HEK293 (cell line): ENCODE data around the gene OR2V2.

Experiments
- FEZF1 ChIP-seq: fragments of 450-650 bp; formaldehyde crosslinking; IDR thresholded peaks from 2 replicates; pipeline ENCODE4 v1.5.1; 2016; ENCODE audit warnings: missing biosample characterization, missing genetic modification characterization
- GFI1B ChIP-seq: fragments of 450-650 bp; formaldehyde crosslinking; IDR thresholded peaks from 2 replicates; pipeline ENCODE4 v1.5.1; 2016; ENCODE audit warnings: missing biosample characterization, missing genetic modification characterization
- GLI2 ChIP-seq: fragments of 450-650 bp; formaldehyde crosslinking; IDR thresholded peaks from 2 replicates; pipeline ENCODE4; 2017; ENCODE audit warnings: missing biosample characterization, missing genetic modification characterization, low read depth, borderline replicate concordance
- KLF10 ChIP-seq: fragments of 450-650 bp; IDR thresholded peaks from 2 replicates; pipeline ENCODE4 v1.5.1; 2018; ENCODE audit warnings: missing biosample characterization, mild to moderate bottlenecking, missing genetic modification characterization
- MZF1 ChIP-seq: fragments of 450-650 bp; formaldehyde crosslinking; IDR thresholded peaks from 2 replicates; pipeline ENCODE4 v1.5.1; 2017; ENCODE audit warnings: missing biosample characterization, missing genetic modification characterization, borderline replicate concordance
- OVOL3 ChIP-seq: fragments of 450-650 bp; formaldehyde crosslinking; IDR thresholded peaks from 2 replicates; pipeline ENCODE4 v1.5.1; 2016; ENCODE audit warnings: missing biosample characterization, missing genetic modification characterization
- SALL2 ChIP-seq: fragments of 450-650 bp; formaldehyde crosslinking; IDR thresholded peaks from 2 replicates; pipeline ENCODE4 v1.5.0; 2017; ENCODE audit warnings: missing biosample characterization, mild to moderate bottlenecking, missing genetic modification characterization, borderline replicate concordance
- SCRT2 ChIP-seq: fragments of 450-650 bp; formaldehyde crosslinking; IDR thresholded peaks from 2 replicates; pipeline ENCODE4 v1.5.1; 2016; ENCODE audit warnings: missing biosample characterization, missing genetic modification characterization
- SP3 ChIP-seq: fragments of 450-650 bp; formaldehyde crosslinking; IDR thresholded peaks from 2 replicates; pipeline ENCODE4 v1.5.1; 2016; ENCODE audit warnings: missing biosample characterization, missing genetic modification characterization
- YY1 ChIP-seq: fragments of 450-650 bp; formaldehyde crosslinking; IDR thresholded peaks from 2 replicates; pipeline ENCODE4 v1.5.1; 2018; ENCODE audit warnings: missing biosample characterization, missing genetic modification characterization
- ZBTB1 ChIP-seq: fragments of 450-650 bp; formaldehyde crosslinking; IDR thresholded peaks from 2 replicates; pipeline ENCODE4 v1.5.1; 2016; ENCODE audit warnings: missing biosample characterization, missing genetic modification characterization
- ZBTB8A ChIP-seq: fragments of 450-650 bp; formaldehyde crosslinking; IDR thresholded peaks from 2 replicates; pipeline ENCODE4 v1.5.1; 2016; ENCODE audit warnings: missing biosample characterization, missing genetic modification characterization
- ZEB2 ChIP-seq: fragments of 450-650 bp; formaldehyde crosslinking; IDR thresholded peaks from 2 replicates; pipeline ENCODE4 v1.5.1; 2016; ENCODE audit warnings: missing biosample characterization, missing genetic modification characterization
- ZFHX2 ChIP-seq: fragments of 450-650 bp; formaldehyde crosslinking; conservative IDR thresholded peaks from 2 replicates; pipeline ENCODE4 v1.5.1; 2016; ENCODE audit warnings: missing biosample characterization, missing genetic modification characterization
- ZNF155 ChIP-seq: fragments of 450-650 bp; formaldehyde crosslinking; IDR thresholded peaks from 2 replicates; pipeline ENCODE4 v1.5.1; 2016; ENCODE audit warnings: missing biosample characterization, missing genetic modification characterization
- ZNF221 ChIP-seq: fragments of 450-650 bp; formaldehyde crosslinking; IDR thresholded peaks from 2 replicates; pipeline ENCODE4 v1.5.1; 2017; ENCODE audit warnings: missing biosample characterization, missing genetic modification characterization, borderline replicate concordance
- ZNF23 ChIP-seq: fragments of 450-650 bp; formaldehyde crosslinking; IDR thresholded peaks from 2 replicates; pipeline ENCODE4 v1.5.1; 2016; ENCODE audit warnings: missing biosample characterization, missing genetic modification characterization, borderline replicate concordance
- ZNF24 ChIP-seq: fragments of 450-650 bp; formaldehyde crosslinking; IDR thresholded peaks from 2 replicates; pipeline ENCODE4 v1.5.1; 2016; ENCODE audit warnings: missing biosample characterization, missing genetic modification characterization
- ZNF350 ChIP-seq: fragments of 450-650 bp; formaldehyde crosslinking; IDR thresholded peaks from 2 replicates; pipeline ENCODE4 v1.5.0; 2017; ENCODE audit warnings: missing biosample characterization, mild to moderate bottlenecking, missing genetic modification characterization
- ZNF354C ChIP-seq: fragments of 450-650 bp; formaldehyde crosslinking; IDR thresholded peaks from 2 replicates; pipeline ENCODE4 v1.5.1; 2016; ENCODE audit warnings: missing biosample characterization, missing genetic modification characterization, low read depth, borderline replicate concordance
- ZNF366 ChIP-seq: fragments of 450-650 bp; formaldehyde crosslinking; conservative IDR thresholded peaks from 2 replicates; pipeline ENCODE4 v1.5.1; 2016; ENCODE audit warnings: missing biosample characterization, missing genetic modification characterization
- ZNF513 ChIP-seq: fragments of 450-650 bp; IDR thresholded peaks from 2 replicates; pipeline ENCODE4 v1.5.1; 2018; ENCODE audit warnings: missing biosample characterization, missing genetic modification characterization
- ZNF555 ChIP-seq: fragments of 450-650 bp; formaldehyde crosslinking; conservative IDR thresholded peaks from 2 replicates; pipeline ENCODE4 v1.5.1; 2017; ENCODE audit warnings: missing biosample characterization, mild to moderate bottlenecking, missing genetic modification characterization, inconsistent platforms
- ZNF560 ChIP-seq: fragments of 450-650 bp; formaldehyde crosslinking; IDR thresholded peaks from 2 replicates; pipeline ENCODE4 v1.5.1; 2017; ENCODE audit warnings: missing biosample characterization, missing genetic modification characterization, borderline replicate concordance
- ZNF580 ChIP-seq: fragments of 450-650 bp; formaldehyde crosslinking; IDR thresholded peaks from 2 replicates; pipeline ENCODE4 v1.5.1; 2016; ENCODE audit warnings: missing biosample characterization, missing genetic modification characterization
- ZNF600 ChIP-seq: fragments of 450-650 bp; formaldehyde crosslinking; IDR thresholded peaks from 2 replicates; pipeline ENCODE4 v1.5.1; 2016; ENCODE audit warnings: missing biosample characterization, missing genetic modification characterization
- ZNF623 ChIP-seq: fragments of 450-650 bp; formaldehyde crosslinking; IDR thresholded peaks from 2 replicates; pipeline ENCODE4 v1.5.1; 2016; ENCODE audit warnings: missing biosample characterization, missing genetic modification characterization
- ZNF677 ChIP-seq: fragments of 450-650 bp; IDR thresholded peaks from 2 replicates; pipeline ENCODE4 v1.5.0; 2018; ENCODE audit warnings: missing biosample characterization, mild to moderate bottlenecking, missing genetic modification characterization, moderate library complexity
- ZNF776 ChIP-seq: fragments of 450-650 bp; formaldehyde crosslinking; IDR thresholded peaks from 2 replicates; pipeline ENCODE4 v1.5.0; 2017; ENCODE audit warnings: missing biosample characterization, missing genetic modification characterization, borderline replicate concordance
- ZNF785 ChIP-seq: fragments of 450-650 bp; formaldehyde crosslinking; IDR thresholded peaks from 2 replicates; pipeline ENCODE4 v1.5.1; 2016; ENCODE audit warnings: missing biosample characterization, missing genetic modification characterization
- ZSCAN23 ChIP-seq: fragments of 450-650 bp; formaldehyde crosslinking; IDR thresholded peaks from 2 replicates; pipeline ENCODE4 v1.5.1; 2016; ENCODE audit warnings: missing biosample characterization, missing genetic modification characterization
- TF ChIP-seq, protein P1 (sequence below): fragments of 450-650 bp; formaldehyde crosslinking; IDR thresholded peaks from 2 replicates; pipeline ENCODE4 v1.5.1; 2016; ENCODE audit warnings: missing biosample characterization, missing genetic modification characterization
- TF ChIP-seq, protein P2 (sequence below): fragments of 450-650 bp; formaldehyde crosslinking; IDR thresholded peaks from 2 replicates; pipeline ENCODE4 v1.5.1; 2016; ENCODE audit warnings: missing biosample characterization, missing genetic modification characterization

Gene OR2V2

DNA sequence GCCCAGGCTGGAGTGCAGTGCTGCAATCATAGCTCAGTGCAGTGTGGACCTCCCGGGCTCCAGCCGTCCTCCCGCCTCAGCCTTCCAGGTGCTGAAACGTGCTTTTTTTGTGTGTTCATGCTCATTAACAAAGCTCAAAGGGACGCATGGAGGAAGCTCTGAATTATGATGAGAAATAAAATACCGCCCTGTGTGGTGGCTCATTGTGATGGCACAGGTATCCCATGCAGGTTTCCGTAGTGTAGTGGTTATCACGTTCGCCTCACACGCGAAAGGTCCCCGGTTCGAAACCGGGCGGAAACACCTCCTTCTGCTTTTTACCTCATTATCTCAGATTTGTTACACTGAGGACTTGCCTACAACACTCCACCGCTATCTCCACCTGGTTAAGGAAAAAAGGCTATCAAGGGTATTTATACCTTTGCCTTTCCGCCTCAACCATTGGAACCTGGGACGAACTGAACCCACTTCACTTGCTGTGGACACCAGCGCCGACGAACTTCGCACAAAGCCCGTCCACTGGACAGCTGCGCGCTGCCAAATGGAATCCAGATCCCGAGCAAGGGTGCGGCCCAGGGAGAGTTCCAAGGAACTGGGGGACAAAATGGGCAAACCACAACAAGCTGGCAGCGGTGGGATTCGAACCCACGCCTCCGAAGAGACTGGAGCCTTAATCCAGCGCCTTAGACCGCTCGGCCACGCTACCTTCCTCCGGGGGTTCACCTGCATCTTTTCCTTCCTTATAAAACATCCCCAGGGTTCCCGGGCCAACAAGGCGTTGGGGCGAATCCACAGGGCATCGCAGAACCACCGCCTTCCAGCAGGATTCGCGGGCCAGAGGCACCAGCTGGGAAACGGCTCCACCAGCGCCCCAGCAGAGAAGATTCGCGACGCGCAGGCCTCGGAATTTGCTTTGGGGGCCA, 26.3 kb downstream of the OR2V2 start (continued):
- TF ChIP-seq, protein P1, sequence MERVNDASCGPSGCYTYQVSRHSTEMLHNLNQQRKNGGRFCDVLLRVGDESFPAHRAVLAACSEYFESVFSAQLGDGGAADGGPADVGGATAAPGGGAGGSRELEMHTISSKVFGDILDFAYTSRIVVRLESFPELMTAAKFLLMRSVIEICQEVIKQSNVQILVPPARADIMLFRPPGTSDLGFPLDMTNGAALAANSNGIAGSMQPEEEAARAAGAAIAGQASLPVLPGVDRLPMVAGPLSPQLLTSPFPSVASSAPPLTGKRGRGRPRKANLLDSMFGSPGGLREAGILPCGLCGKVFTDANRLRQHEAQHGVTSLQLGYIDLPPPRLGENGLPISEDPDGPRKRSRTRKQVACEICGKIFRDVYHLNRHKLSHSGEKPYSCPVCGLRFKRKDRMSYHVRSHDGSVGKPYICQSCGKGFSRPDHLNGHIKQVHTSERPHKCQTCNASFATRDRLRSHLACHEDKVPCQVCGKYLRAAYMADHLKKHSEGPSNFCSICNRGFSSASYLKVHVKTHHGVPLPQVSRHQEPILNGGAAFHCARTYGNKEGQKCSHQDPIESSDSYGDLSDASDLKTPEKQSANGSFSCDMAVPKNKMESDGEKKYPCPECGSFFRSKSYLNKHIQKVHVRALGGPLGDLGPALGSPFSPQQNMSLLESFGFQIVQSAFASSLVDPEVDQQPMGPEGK (tag by site-specific recombination): peak; percentile 84; the same call in 1 of the 2 replicates
- peak; percentile 29; the same call in 1 of the 2 replicates for TF ChIP-seq ZNF221
- TF ChIP-seq ZBTB8A (tag by site-specific recombination): peak; percentile 99
- no peak for TF ChIP-seq ZFHX2 (tag by site-specific recombination)
- TF ChIP-seq KLF10 (tag by site-specific recombination): peak; percentile 86
- peak; percentile 8 for TF ChIP-seq SCRT2 (tag by site-specific recombination)
- TF ChIP-seq ZNF350: no peak
- peak; percentile 24; the same call in 1 of the 2 replicates for TF ChIP-seq ZNF623 (tag by site-specific recombination)
- TF ChIP-seq ZNF580 (tag by site-specific recombination): peak; percentile 94
- TF ChIP-seq FEZF1 (tag by site-specific recombination): peak; percentile 63
- peak; percentile 100 for TF ChIP-seq ZEB2 (tag by site-specific recombination)
- peak; percentile 75; the same call in 1 of the 2 replicates for TF ChIP-seq ZNF677 (tag by site-specific recombination)
- TF ChIP-seq SP3 (tag by site-specific recombination): peak; percentile 62
- TF ChIP-seq MZF1 (tag by site-specific recombination): peak; percentile 90; the same call in 1 of the 2 replicates
- TF ChIP-seq, protein P2, sequence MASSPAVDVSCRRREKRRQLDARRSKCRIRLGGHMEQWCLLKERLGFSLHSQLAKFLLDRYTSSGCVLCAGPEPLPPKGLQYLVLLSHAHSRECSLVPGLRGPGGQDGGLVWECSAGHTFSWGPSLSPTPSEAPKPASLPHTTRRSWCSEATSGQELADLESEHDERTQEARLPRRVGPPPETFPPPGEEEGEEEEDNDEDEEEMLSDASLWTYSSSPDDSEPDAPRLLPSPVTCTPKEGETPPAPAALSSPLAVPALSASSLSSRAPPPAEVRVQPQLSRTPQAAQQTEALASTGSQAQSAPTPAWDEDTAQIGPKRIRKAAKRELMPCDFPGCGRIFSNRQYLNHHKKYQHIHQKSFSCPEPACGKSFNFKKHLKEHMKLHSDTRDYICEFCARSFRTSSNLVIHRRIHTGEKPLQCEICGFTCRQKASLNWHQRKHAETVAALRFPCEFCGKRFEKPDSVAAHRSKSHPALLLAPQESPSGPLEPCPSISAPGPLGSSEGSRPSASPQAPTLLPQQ: peak; percentile 77; the same call in 1 of the 2 replicates
- TF ChIP-seq ZNF776: no peak
- no peak; the same call in 1 of the 2 replicates for TF ChIP-seq ZSCAN23 (tag by site-specific recombination)
- no peak; the same call in none of the 2 replicates for TF ChIP-seq YY1 (tag by site-specific recombination)
- TF ChIP-seq GFI1B: peak; percentile 52
- peak; percentile 85 for TF ChIP-seq ZNF366 (tag by site-specific recombination)
- TF ChIP-seq ZNF513 (tag by site-specific recombination): no peak; the same call in none of the 2 replicates
- TF ChIP-seq ZBTB1 (tag by site-specific recombination): peak; percentile 44; the same call in 1 of the 2 replicates
- peak; percentile 93; the same call in 1 of the 2 replicates for TF ChIP-seq ZNF24 (tag by site-specific recombination)
- peak; percentile 72 for TF ChIP-seq OVOL3
- TF ChIP-seq ZNF560 (tag by site-specific recombination): no peak
- no peak for TF ChIP-seq GLI2 (tag by site-specific recombination)
- no peak for TF ChIP-seq ZNF23 (tag by site-specific recombination)
- TF ChIP-seq SALL2 (tag by site-specific recombination): no peak
- TF ChIP-seq ZNF600 (tag by site-specific recombination): peak; percentile 100
- peak; percentile 85 for TF ChIP-seq ZNF785 (tag by site-specific recombination)
- no peak for TF ChIP-seq ZNF354C (tag by site-specific recombination)
- no peak for TF ChIP-seq ZNF155 (tag by site-specific recombination)
- TF ChIP-seq ZNF555 (tag by site-specific recombination): no peak
